NCI-H2196 (cell line): ENCODE results near the gene ELK1.
"Not testable (repeated sequence)": the region's sequence is repeated elsewhere in the genome, so short reads cannot be mapped to it uniquely, and the experiment has no call there.

Experiments used
- DNase-seq: peaks from one replicate; lab custom pipeline; 2025; ENCODE audit not compliant: unreplicated experiment; lab: John Stamatoyannopoulos, UW

ELK1 gene

GRCh38 chrX:47650164-47651042 is at the start of gene ELK1:
Gene ELK1, minus strand, starts transcription at chrX:47650563. Its CDS starts 9,122 bp downstream, at chrX:47641441.
- peak; percentile 92 for DNase-seq

- no peak for DNase-seq
These were observed 46.8 kb upstream of the ELK1 start for GRCh38 chrX:47697181-47697580.

GRCh38 chrX:47690175-47690574 is 39.8 kb upstream of the ELK1 start:
- DNase-seq, result no peak

- DNase-seq, result no peak
These were observed 36.9 kb upstream of the ELK1 start for GRCh38 chrX:47687263-47687662.

- DNase-seq, result no peak
These were observed 33.5 kb upstream of the ELK1 start for GRCh38 chrX:47683829-47684205.

GRCh38 chrX:47683184-47683828 is 32.9 kb upstream of the ELK1 start:
- no peak for DNase-seq

GRCh38 chrX:47675959-47676859 is 25.8 kb upstream of the ELK1 start:
- DNase-seq, result not testable (repeated sequence)

- DNase-seq, result no peak
These were observed 24.4 kb upstream of the ELK1 start for GRCh38 chrX:47674776-47675175.

GRCh38 chrX:47665797-47666196 is 15.4 kb upstream of the ELK1 start:
- DNase-seq, result not testable (repeated sequence)

GRCh38 chrX:47664737-47665136 is 14.4 kb upstream of the ELK1 start:
- no peak for DNase-seq

- no peak for DNase-seq
These were observed 11.8 kb upstream of the ELK1 start for GRCh38 chrX:47662144-47662657.

GRCh38 chrX:47661539-47661938 is 11.2 kb upstream of the ELK1 start:
- no peak for DNase-seq

- no peak for DNase-seq
These were observed 9.0 kb upstream of the ELK1 start for GRCh38 chrX:47659421-47659726.

- DNase-seq, result peak; percentile 90
These were observed 8.5 kb upstream of the ELK1 start, which contains the start of gene UXT for GRCh38 chrX:47658684-47659420. Gene UXT, minus strand, starts transcription at chrX:47659180. Its CDS starts 253 bp downstream, at chrX:47658927.

- no peak for DNase-seq
These were observed 7.9 kb upstream of the ELK1 start for GRCh38 chrX:47658301-47658683.

GRCh38 chrX:47651043-47651905 is 911 bp upstream of the ELK1 start:
- no peak for DNase-seq

- no peak for DNase-seq
These were observed 591 bp downstream of the ELK1 start for GRCh38 chrX:47649781-47650163.

GRCh38 chrX:47649271-47649670 is 1.1 kb downstream of the ELK1 start:
- DNase-seq, result no peak

- no peak for DNase-seq
These were observed 2.0 kb downstream of the ELK1 start for GRCh38 chrX:47648376-47648775.

- DNase-seq, result no peak
These were observed 3.7 kb downstream of the ELK1 start for GRCh38 chrX:47646636-47647035.
